ENCODE data around the gene TGFB1I1.
"Not testable (repeated sequence)": the region's sequence is repeated elsewhere in the genome, so short reads cannot be mapped to it uniquely, and the experiment has no call there.

Gene TGFB1I1

GRCh38 chr16:31471875-31472708 lies at the start of gene TGFB1I1:
TSS of gene TGFB1I1 (plus strand) at chr16:31472152. CDS start at chr16:31472189, 37 bp downstream.
- DNase-seq, result no peak

GRCh38 chr16:31423241-31423640 lies 48.7 kb upstream of the TGFB1I1 start:
- no peak for DNase-seq

GRCh38 chr16:31423801-31424200 lies 48.2 kb upstream of the TGFB1I1 start:
- DNase-seq, result no peak

- peak; percentile 67 for DNase-seq
Observed at GRCh38 chr16:31427441-31428278, 44.3 kb upstream of the TGFB1I1 start.

- DNase-seq, result no peak
Observed at GRCh38 chr16:31428279-31428597, 43.7 kb upstream of the TGFB1I1 start, which contains the start of gene COX6A2. TSS of gene COX6A2 (minus strand) at chr16:31428360. CDS start at chr16:31428325, 35 bp downstream.

- DNase-seq, result no peak
Observed at GRCh38 chr16:31428638-31429247, 43.2 kb upstream of the TGFB1I1 start.

GRCh38 chr16:31429314-31429713 lies 42.6 kb upstream of the TGFB1I1 start:
- DNase-seq, result no peak

GRCh38 chr16:31429796-31430195 lies 42.2 kb upstream of the TGFB1I1 start:
- DNase-seq, result no peak

GRCh38 chr16:31430380-31431052 lies 41.4 kb upstream of the TGFB1I1 start:
- DNase-seq, result no peak

GRCh38 chr16:31435341-31436220 lies 36.4 kb upstream of the TGFB1I1 start:
- DNase-seq, result no peak

- no peak for DNase-seq
Observed at GRCh38 chr16:31436221-31437045, 35.5 kb upstream of the TGFB1I1 start.

- no peak for DNase-seq
Observed at GRCh38 chr16:31438414-31438813, 33.5 kb upstream of the TGFB1I1 start.

GRCh38 chr16:31439023-31439422 lies 32.9 kb upstream of the TGFB1I1 start:
- DNase-seq, result not testable (repeated sequence)

- no peak for DNase-seq
Observed at GRCh38 chr16:31439519-31439918, 32.4 kb upstream of the TGFB1I1 start.

- DNase-seq, result no peak
Observed at GRCh38 chr16:31440516-31441184, 31.3 kb upstream of the TGFB1I1 start.

- no peak for DNase-seq
Observed at GRCh38 chr16:31441956-31442355, 30.0 kb upstream of the TGFB1I1 start.

- not testable (repeated sequence) for DNase-seq
Observed at GRCh38 chr16:31445931-31446330, 26.0 kb upstream of the TGFB1I1 start.

GRCh38 chr16:31451201-31451600 lies 20.8 kb upstream of the TGFB1I1 start:
- DNase-seq, result no peak

GRCh38 chr16:31451681-31452351 lies 20.1 kb upstream of the TGFB1I1 start:
- no peak for DNase-seq

- DNase-seq, result no peak
Observed at GRCh38 chr16:31452631-31453106, 19.3 kb upstream of the TGFB1I1 start.

Measured in activated CD4-positive, CD25-positive, alpha-beta regulatory T cell treated with anti-CD3 and anti-CD28 coated beads, Interleukin-2, amount 50 U/mL, for 72 hours (primary cell).